Effector memory CD4-positive, alpha-beta T cell (primary cell): ENCODE measurements around the gene ATP5F1D.

Experiments
- DNase-seq, 3 donors: peaks; one replicate each; pipeline ENCODE4 v3.0.0-alpha.2; 2020
- H3K27ac ChIP-seq: 2 replicates; pipeline ENCODE4 v1.7.0; 2013; ENCODE audit warnings: mild to moderate bottlenecking, low read length, moderate library complexity; ENCODE audit not compliant: insufficient read depth, poor library complexity, severe bottlenecking
- H3K27me3 ChIP-seq: replicated peaks from 2 replicates; pipeline ENCODE4 v1.7.0; 2013; ENCODE audit warnings: mild to moderate bottlenecking, low read length; ENCODE audit not compliant: insufficient read depth, control insufficient read depth, poor library complexity, severe bottlenecking
- H3K36me3 ChIP-seq: 2 replicates; pipeline ENCODE4 v1.7.0; 2013; ENCODE audit warnings: mild to moderate bottlenecking, low read length, moderate library complexity; ENCODE audit not compliant: control insufficient read depth, insufficient read depth
- H3K4me1 ChIP-seq: 2 replicates; pipeline ENCODE4 v1.7.0; 2013; ENCODE audit warnings: low read length, mild to moderate bottlenecking; ENCODE audit not compliant: control insufficient read depth, insufficient read depth, poor library complexity, severe bottlenecking
- H3K4me3 ChIP-seq: 2 replicates; pipeline ENCODE4 v1.7.0; 2013; ENCODE audit warnings: low read length, low read depth, mild to moderate bottlenecking; ENCODE audit not compliant: insufficient read depth, poor library complexity, severe bottlenecking
- H3K9me3 ChIP-seq: 2 replicates; pipeline ENCODE4 v1.7.0; 2013; ENCODE audit warnings: mild to moderate bottlenecking, low read length, moderate library complexity; ENCODE audit not compliant: control insufficient read depth

ATP5F1D gene

GRCh38 chr19:1277061-1277460, 35.5 kb downstream of the ATP5F1D start:
- Histone ChIP-seq H3K27me3 (no peaks in the 10 kb centered on the region), H3K9me3 (no peaks in the 10 kb centered on the region), H3K36me3 (peaks cover 55% of the 10 kb centered on the region), H3K27ac (peak overlapping the region; percentile 86), H3K4me3 (no peak overlapping the region), H3K4me1 (peaks cover 34% of the 10 kb centered on the region)
- no peak for DNase-seq

- Histone ChIP-seq H3K9me3 (no peaks in the 10 kb centered on the region), H3K4me3 (no peak overlapping the region), H3K27me3 (no peaks in the 10 kb centered on the region), H3K4me1 (peaks cover 24% of the 10 kb centered on the region), H3K36me3 (peaks cover 45% of the 10 kb centered on the region), H3K27ac (no peak overlapping the region)
- no peak for DNase-seq
Observed at GRCh38 chr19:1278074-1278473, 36.5 kb downstream of the ATP5F1D start.

- Histone ChIP-seq H3K4me3 (no peak overlapping the region), H3K36me3 (peaks cover 36% of the 10 kb centered on the region), H3K4me1 (peaks cover 24% of the 10 kb centered on the region), H3K9me3 (no peaks in the 10 kb centered on the region), H3K27me3 (peaks cover 8% of the 10 kb centered on the region), H3K27ac (no peak overlapping the region)
- no peak for DNase-seq
Observed at GRCh38 chr19:1278713-1279660, 37.4 kb downstream of the ATP5F1D start.

DNA sequence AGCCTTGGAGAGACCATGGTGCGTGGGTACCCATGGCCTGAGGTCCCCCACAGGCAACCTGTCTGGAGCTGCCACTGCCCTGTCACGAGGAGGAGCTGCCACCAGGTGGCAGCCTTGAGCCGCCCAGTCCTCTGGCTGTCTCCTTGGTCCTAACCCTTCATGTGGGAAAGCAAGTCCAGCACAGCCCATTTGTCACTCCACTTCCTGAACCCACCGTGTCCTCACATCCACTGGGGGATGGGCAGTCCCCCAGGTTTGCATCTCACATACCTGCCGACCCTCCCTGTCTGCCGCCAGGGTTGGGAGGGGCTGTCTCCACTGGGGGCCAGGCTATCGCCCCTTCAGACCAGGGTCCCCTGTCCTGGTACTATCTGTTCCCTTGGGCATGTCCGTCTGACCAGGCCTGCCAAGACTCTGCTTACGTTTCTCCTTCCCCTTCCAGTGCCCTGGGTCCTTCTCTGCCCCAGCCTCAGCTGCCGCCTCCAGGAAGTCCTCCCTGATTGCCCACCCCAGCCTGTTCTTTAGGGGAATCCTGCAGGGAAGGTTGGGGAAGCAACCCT, 38.3 kb downstream of the ATP5F1D start:
- Histone ChIP-seq H3K36me3 (peaks cover 27% of the 10 kb centered on the region), H3K27me3 (peaks cover 16% of the 10 kb centered on the region), H3K4me3 (no peak overlapping the region), H3K4me1 (peaks cover 15% of the 10 kb centered on the region), H3K9me3 (no peaks in the 10 kb centered on the region), H3K27ac (no peak overlapping the region)
- DNase-seq: peak; percentile 51 to 65 (median 63)

- H3K36me3 ChIP-seq: peaks cover 25% of the 10 kb centered on the region
- peaks cover 22% of the 10 kb centered on the region for H3K27me3 ChIP-seq
- H3K4me1 ChIP-seq: peaks cover 12% of the 10 kb centered on the region
- DNase-seq: no peak
- no peaks in the 10 kb centered on the region for H3K9me3 ChIP-seq
- H3K4me3 ChIP-seq: no peak overlapping the region
- no peak overlapping the region for H3K27ac ChIP-seq
Observed at GRCh38 chr19:1280636-1281568, 39.4 kb downstream of the ATP5F1D start.

DNA sequence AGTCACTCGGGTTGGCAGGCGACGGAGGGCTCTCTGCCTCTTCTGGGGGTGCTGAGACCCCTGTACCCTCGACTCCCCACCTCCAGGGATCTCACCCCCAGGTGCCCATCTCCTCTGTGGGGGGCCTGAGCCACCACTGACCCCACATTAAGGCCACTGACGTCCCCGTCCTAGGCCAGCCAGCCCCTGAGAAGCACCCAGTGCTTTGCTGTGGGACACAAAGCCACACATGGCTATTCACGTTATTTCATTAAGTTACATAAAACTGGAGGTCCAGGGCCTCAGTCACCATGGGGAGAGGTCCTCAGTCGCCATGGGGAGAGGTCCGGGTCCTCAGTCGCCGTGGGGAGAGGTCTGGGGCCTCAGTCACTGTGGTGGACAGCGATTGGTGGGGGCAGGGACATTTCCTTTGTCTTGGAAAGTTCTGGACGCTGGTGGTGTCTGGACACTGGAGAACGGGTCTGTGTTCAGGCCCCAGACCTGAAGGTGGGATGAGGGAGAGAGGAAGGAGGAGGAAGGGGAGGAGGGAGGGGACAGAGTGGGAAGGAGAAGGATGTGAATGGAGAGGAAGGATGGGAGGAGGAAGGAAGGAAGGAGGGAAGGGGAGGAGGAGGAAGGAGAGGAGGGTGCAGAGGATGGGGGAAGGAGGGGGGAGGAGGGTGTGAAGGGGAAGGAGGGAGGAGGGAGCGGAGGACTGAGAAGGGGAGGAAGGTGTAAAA, 40.2 kb downstream of the ATP5F1D start:
- no peak for DNase-seq
- H3K36me3 ChIP-seq: peaks cover 25% of the 10 kb centered on the region
- H3K27me3 ChIP-seq: peaks cover 27% of the 10 kb centered on the region
- no peak overlapping the region for H3K4me3 ChIP-seq
- peaks cover 4% of the 10 kb centered on the region for H3K4me1 ChIP-seq
- H3K9me3 ChIP-seq: no peaks in the 10 kb centered on the region
- no peak overlapping the region for H3K27ac ChIP-seq

- H3K9me3 ChIP-seq: no peaks in the 10 kb centered on the region
- DNase-seq: no peak
- H3K36me3 ChIP-seq: peaks cover 17% of the 10 kb centered on the region
- no peak overlapping the region for H3K4me3 ChIP-seq
- H3K4me1 ChIP-seq: no peaks in the 10 kb centered on the region
- peaks cover 37% of the 10 kb centered on the region for H3K27me3 ChIP-seq
- H3K27ac ChIP-seq: no peak overlapping the region
Observed at GRCh38 chr19:1282588-1283206, 41.1 kb downstream of the ATP5F1D start.

- Histone ChIP-seq H3K27me3 (peaks cover 44% of the 10 kb centered on the region), H3K27ac (no peak overlapping the region), H3K4me3 (no peak overlapping the region), H3K9me3 (no peaks in the 10 kb centered on the region), H3K36me3 (peaks cover 11% of the 10 kb centered on the region), H3K4me1 (no peaks in the 10 kb centered on the region)
- no peak for DNase-seq
Observed at GRCh38 chr19:1283207-1283916, 41.8 kb downstream of the ATP5F1D start.

- Histone ChIP-seq H3K36me3 (peaks cover 7% of the 10 kb centered on the region), H3K9me3 (no peaks in the 10 kb centered on the region), H3K4me1 (no peaks in the 10 kb centered on the region), H3K27me3 (peaks cover 44% of the 10 kb centered on the region), H3K4me3 (no peak overlapping the region), H3K27ac (no peak overlapping the region)
- no peak for DNase-seq
Observed at GRCh38 chr19:1283917-1284292, 42.4 kb downstream of the ATP5F1D start.
